Endothelial cell (in vitro differentiated cells): Measurements from ENCODE around the gene SPSB1. TPM values are rescaled to one million over a fixed set of nuclear protein-coding genes. Genes with fewer than 3 reads are reported as not detected.
A peak's percentile ranks its signal among the peaks of the same experiment; 100 is the strongest.

Experiments
- DNase-seq: peaks from one replicate; pipeline ENCODE4 v3.0.0; 2021; ENCODE audit warnings: low spot score
- H3K27ac Mint-ChIP-seq: one replicate; pipeline ENCODE4 v1.8.0; 2021; ENCODE audit warnings: mixed read lengths, inconsistent platforms; ENCODE audit not compliant: unreplicated experiment
- H3K27me3 Mint-ChIP-seq: one replicate; pipeline ENCODE4 v1.8.0; 2021; ENCODE audit warnings: mild to moderate bottlenecking, moderate library complexity, mixed read lengths, inconsistent platforms; ENCODE audit not compliant: unreplicated experiment
- H3K36me3 Mint-ChIP-seq: one replicate; pipeline ENCODE4 v1.8.0; 2021; ENCODE audit warnings: mild to moderate bottlenecking, low read depth, mixed read lengths, inconsistent platforms; ENCODE audit not compliant: unreplicated experiment
- H3K4me1 Mint-ChIP-seq: one replicate; pipeline ENCODE4 v1.8.0; 2021; ENCODE audit warnings: mild to moderate bottlenecking, mixed read lengths, inconsistent platforms; ENCODE audit not compliant: unreplicated experiment
- H3K4me3 Mint-ChIP-seq: one replicate; pipeline ENCODE4 v1.8.0; 2021; ENCODE audit warnings: mild to moderate bottlenecking, mixed read lengths, inconsistent platforms; ENCODE audit not compliant: unreplicated experiment
- H3K9me3 Mint-ChIP-seq: one replicate; pipeline ENCODE4 v1.8.0; 2021; ENCODE audit warnings: mixed read lengths, inconsistent platforms; ENCODE audit not compliant: unreplicated experiment
- total RNA-seq: library from RNA; stranded (reverse); fragmentation: NEBNext Ultra II Directional; extraction: Animal tissue kit (Norgen Biotek cat#: 25700); gene quantifications from one replicate; pipeline ENCODE4 v1.2.1, GENCODE V29; 2021; ENCODE audit not compliant: unreplicated experiment
- TF ChIP-seq, protein P1 (sequence below): fragments of 200-600 bp; sonication (generic); IDR thresholded peaks from one replicate; pipeline ENCODE4 v1.5.0; 2021; ENCODE audit warnings: antibody characterized with exemption; ENCODE audit not compliant: unreplicated experiment

SPSB1 gene
- total RNA-seq, 1 donor from 2014 or later = 8.1 TPM

DNA sequence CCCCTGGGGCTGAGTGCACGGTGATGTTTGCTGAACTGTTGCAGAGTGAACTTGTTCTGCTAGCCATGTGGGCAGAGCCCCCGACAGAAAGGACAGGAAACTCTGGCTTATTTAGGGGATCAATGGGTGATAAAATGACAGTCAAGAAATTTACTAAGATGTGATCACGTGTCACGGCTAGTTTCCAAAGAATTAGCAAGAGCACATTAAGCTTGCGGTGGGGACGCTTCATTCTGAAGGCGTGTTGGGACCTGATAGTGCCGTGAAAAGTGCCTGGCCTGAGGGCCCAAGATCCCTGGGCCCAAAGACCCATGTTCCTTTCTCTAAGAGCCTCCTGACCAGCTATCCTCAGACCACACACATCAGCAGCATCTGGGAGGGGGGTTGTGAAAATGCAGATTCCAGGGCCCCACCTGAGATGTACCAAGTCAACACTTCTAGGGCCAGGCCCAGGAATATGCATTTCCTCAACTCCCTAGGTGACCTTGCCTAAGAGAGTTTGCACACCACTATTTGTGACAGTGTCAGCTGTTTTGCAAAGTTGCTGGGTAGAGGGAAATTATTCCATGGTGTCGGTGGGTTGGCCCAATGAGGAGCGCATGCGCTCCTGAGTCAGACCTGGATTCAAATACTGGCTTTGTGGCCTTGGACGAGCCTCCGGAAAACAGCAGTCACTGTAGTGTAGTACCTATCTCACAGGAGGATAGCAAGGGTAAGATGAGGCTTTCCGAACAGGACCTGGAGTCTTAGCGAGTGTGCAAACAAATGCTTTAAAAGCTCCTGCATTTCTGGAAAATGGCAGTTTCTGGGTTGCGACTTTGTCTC, 77.5 kb downstream of the SPSB1 start:
- Mint-ChIP-seq H3K27ac (peak overlapping the region; percentile 77), H3K4me3 (no peak overlapping the region), H3K27me3 (peaks cover 18% of the 10 kb centered on the region), H3K36me3 (no peaks in the 10 kb centered on the region), H3K4me1 (peaks cover 24% of the 10 kb centered on the region), H3K9me3 (no peaks in the 10 kb centered on the region)
- DNase-seq = no peak
- TF ChIP-seq, protein P1, sequence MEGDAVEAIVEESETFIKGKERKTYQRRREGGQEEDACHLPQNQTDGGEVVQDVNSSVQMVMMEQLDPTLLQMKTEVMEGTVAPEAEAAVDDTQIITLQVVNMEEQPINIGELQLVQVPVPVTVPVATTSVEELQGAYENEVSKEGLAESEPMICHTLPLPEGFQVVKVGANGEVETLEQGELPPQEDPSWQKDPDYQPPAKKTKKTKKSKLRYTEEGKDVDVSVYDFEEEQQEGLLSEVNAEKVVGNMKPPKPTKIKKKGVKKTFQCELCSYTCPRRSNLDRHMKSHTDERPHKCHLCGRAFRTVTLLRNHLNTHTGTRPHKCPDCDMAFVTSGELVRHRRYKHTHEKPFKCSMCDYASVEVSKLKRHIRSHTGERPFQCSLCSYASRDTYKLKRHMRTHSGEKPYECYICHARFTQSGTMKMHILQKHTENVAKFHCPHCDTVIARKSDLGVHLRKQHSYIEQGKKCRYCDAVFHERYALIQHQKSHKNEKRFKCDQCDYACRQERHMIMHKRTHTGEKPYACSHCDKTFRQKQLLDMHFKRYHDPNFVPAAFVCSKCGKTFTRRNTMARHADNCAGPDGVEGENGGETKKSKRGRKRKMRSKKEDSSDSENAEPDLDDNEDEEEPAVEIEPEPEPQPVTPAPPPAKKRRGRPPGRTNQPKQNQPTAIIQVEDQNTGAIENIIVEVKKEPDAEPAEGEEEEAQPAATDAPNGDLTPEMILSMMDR = no peak

DNA sequence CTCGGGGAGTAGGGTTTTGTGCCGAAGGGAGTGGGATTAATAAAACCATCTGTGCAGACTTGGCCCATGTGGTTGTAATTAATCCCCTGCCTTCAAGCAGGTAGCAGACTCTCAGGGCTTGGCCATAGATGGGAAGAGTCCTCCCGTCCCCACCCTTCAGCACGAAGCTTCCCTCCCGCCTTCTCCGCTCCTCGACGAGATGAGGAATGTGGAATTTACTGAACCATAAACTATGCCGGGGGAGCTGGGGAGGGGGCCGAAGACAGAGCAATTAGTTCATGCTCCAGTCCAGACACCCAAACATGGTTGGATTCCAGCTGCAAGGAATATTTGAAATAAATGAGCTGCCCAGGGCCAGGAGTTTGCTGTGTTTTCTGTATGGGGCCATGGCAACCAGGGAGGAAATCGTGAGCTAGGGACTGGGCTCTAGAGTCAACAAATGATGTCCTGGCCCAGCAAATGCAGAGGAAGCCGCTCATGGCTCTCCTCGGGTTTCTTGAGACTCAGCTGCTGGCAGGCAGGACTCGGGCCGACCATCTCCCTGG, 78.8 kb downstream of the SPSB1 start:
- Mint-ChIP-seq H3K36me3 (no peaks in the 10 kb centered on the region), H3K4me1 (peaks cover 24% of the 10 kb centered on the region), H3K27me3 (peaks cover 18% of the 10 kb centered on the region), H3K4me3 (no peak overlapping the region), H3K27ac (peak overlapping the region; percentile 85), H3K9me3 (no peaks in the 10 kb centered on the region)
- peak; percentile 67 for DNase-seq
- TF ChIP-seq, protein P1 = no peak

DNA sequence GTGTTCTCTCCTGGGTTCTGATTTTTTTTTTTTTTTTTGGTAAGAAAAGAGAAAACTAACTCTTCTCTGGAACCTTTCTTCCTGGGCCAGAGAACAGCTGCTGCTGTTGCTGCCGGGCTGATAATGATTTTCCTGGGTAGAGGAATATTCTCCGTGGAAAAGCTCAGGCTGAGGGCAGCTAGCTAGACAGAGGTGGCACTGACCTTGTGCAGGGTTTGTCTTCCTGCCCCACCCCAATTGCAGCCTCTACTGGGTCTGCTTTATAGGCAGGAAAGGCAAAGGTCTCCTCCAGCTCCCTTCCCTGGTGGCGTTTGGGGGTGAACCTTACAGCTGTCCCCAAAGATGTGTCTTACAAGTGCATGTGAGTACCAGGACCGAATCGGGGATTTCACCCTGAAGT, 79.3 kb downstream of the SPSB1 start:
- TF ChIP-seq, protein P1 = no peak
- Mint-ChIP-seq H3K4me3 (peak overlapping the region; percentile 15), H3K9me3 (no peaks in the 10 kb centered on the region), H3K27me3 (peaks cover 18% of the 10 kb centered on the region), H3K27ac (peak overlapping the region; percentile 85), H3K4me1 (peaks cover 24% of the 10 kb centered on the region), H3K36me3 (no peaks in the 10 kb centered on the region)
- no peak for DNase-seq

DNA sequence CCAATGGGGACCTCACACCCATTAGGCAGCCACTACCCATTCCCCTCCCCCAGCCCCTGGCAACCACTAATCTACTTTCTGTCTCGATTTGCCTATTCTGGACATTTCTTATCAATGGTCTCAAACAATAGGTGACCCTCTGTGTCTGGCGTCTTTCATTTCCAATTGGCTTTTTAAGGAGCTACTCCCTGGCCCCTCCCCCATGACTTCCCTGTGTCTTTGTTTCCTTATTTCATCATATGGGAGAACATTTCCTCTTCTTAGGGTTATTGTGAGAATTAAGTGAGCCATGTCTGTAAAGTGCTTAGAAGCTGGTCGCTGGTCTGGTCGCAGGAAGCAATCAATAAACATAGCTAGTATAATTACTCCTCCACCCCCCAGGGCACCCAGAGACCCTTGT, 80.9 kb downstream of the SPSB1 start:
- Mint-ChIP-seq H3K36me3 (no peaks in the 10 kb centered on the region), H3K9me3 (no peaks in the 10 kb centered on the region), H3K27ac (peak overlapping the region; percentile 73), H3K27me3 (peaks cover 16% of the 10 kb centered on the region), H3K4me3 (peak overlapping the region; percentile 28), H3K4me1 (peaks cover 24% of the 10 kb centered on the region)
- no peak for DNase-seq
- TF ChIP-seq, protein P1 = no peak

DNA sequence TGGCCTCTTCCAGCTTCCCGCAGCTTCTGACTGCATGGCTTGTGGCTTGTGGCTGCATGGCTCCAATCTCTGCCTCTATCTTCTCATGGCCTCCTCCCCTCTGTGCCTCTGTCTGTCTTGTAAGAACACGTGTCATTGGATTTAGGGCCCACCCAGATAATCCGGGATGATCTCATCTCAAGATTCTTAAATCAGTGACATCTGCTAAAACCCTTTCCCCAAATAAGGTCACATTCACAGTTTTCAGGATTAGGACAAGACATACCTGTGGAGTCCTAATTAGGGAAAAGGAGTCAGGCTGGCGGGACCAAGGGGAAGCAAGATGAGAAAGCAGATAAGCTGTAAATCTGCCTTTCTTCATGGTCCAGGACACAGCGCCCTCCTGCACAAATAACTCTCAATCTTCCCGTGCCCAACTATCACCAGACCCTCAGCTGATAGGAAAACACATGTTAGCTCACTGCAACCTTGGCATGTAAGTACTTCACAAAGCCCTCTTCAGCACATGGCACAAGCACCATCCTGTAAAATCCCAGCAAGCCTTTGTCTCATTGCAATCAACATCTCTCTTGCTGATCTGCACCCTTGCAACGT, 82.2 kb downstream of the SPSB1 start:
- no peaks in the 10 kb centered on the region for H3K36me3 Mint-ChIP-seq
- H3K27me3 Mint-ChIP-seq = peaks cover 16% of the 10 kb centered on the region
- peaks cover 24% of the 10 kb centered on the region for H3K4me1 Mint-ChIP-seq
- H3K9me3 Mint-ChIP-seq = no peaks in the 10 kb centered on the region
- no peak for DNase-seq
- H3K27ac Mint-ChIP-seq = no peak overlapping the region
- TF ChIP-seq, protein P1 = no peak
- H3K4me3 Mint-ChIP-seq = no peak overlapping the region
